ENCODE measurements around the gene TTC36.
"Not testable (repeated sequence)": the region's sequence is repeated elsewhere in the genome, so short reads cannot be mapped to it uniquely, and the experiment has no call there.

Gene TTC36

GRCh38 chr11:118527109-118527508, at the start of gene TTC36:
TTC36 (plus strand) TSS chr11:118527474; CDS start chr11:118527495, 21 bp downstream.
- DNase-seq, result no peak

GRCh38 chr11:118481238-118481637, 46.0 kb upstream of the TTC36 start:
- not testable (repeated sequence) for DNase-seq

GRCh38 chr11:118484405-118484804, 42.9 kb upstream of the TTC36 start:
- no peak for DNase-seq

- no peak for DNase-seq
Observed at GRCh38 chr11:118485273-118485672, 42.0 kb upstream of the TTC36 start.

GRCh38 chr11:118488480-118489109, 38.7 kb upstream of the TTC36 start:
- peak; percentile 81 for DNase-seq

GRCh38 chr11:118491041-118491440, 36.2 kb upstream of the TTC36 start:
- DNase-seq, result no peak

GRCh38 chr11:118497831-118498230, 29.4 kb upstream of the TTC36 start:
- no peak for DNase-seq

GRCh38 chr11:118503216-118503615, 24.1 kb upstream of the TTC36 start:
- DNase-seq, result no peak

GRCh38 chr11:118511601-118512000, 15.7 kb upstream of the TTC36 start:
- no peak for DNase-seq

GRCh38 chr11:118514103-118514502, 13.2 kb upstream of the TTC36 start:
- no peak for DNase-seq

GRCh38 chr11:118519549-118519948, 7.7 kb upstream of the TTC36 start:
- DNase-seq, result no peak

GRCh38 chr11:118521892-118522311, 5.4 kb upstream of the TTC36 start:
- no peak for DNase-seq

GRCh38 chr11:118522571-118523072, 4.7 kb upstream of the TTC36 start:
- no peak for DNase-seq

GRCh38 chr11:118524356-118524755, 2.9 kb upstream of the TTC36 start:
- DNase-seq, result no peak

- DNase-seq, result no peak
Observed at GRCh38 chr11:118524757-118525470, 2.4 kb upstream of the TTC36 start.

GRCh38 chr11:118526688-118527087, 586 bp upstream of the TTC36 start:
- DNase-seq, result no peak

- DNase-seq, result no peak
Observed at GRCh38 chr11:118528511-118528910, 1.2 kb downstream of the TTC36 start.

- DNase-seq, result no peak
Observed at GRCh38 chr11:118529584-118530175, 2.4 kb downstream of the TTC36 start.

GRCh38 chr11:118530180-118530682, 3.0 kb downstream of the TTC36 start:
- DNase-seq, result no peak

- peak; percentile 66 for DNase-seq
Observed at GRCh38 chr11:118530683-118531596, 3.7 kb downstream of the TTC36 start, which contains the start of gene TMEM25. TMEM25 (plus strand) TSS chr11:118531192; CDS start chr11:118531802, 610 bp downstream.

GRCh38 chr11:118531597-118532084, 4.4 kb downstream of the TTC36 start:
- no peak for DNase-seq

GRCh38 chr11:118532091-118532490, 4.8 kb downstream of the TTC36 start:
- DNase-seq, result no peak
